DMS114 treated with DMSO at 0.1 percent for 48 hours (cell line): Measurements from ENCODE around the gene CCDC91.
"Not testable (repeated sequence)": the region's sequence is repeated elsewhere in the genome, so short reads cannot be mapped to it uniquely, and the experiment has no call there.

Experiments
- DNase-seq: peaks from one replicate; lab custom pipeline; 2025; ENCODE audit not compliant: unreplicated experiment; lab: John Stamatoyannopoulos, UW

Gene CCDC91

GRCh38 chr12:28351414-28351813, 161.2 kb downstream of the CCDC91 start:
- DNase-seq = no peak

DNA sequence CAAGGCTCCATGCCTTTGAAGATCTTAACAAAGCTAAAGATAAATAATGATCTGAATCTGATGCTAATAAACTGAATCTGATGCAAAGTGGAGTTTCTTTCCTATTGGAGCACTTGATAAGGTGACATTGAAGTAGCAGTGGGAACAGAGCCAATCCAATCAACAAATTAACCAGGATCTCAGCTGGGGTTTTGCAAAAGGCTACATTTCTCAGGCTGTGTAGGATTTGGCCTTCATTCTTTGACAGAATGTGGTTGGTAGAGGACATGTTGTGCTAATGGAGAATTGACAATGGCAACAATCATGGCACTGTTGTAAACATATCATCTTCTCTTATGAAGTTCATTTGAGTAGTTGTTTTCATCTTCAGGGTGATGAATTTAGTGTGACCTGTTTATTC, 164.9 kb downstream of the CCDC91 start:
- DNase-seq = no peak

GRCh38 chr12:28360253-28360652, 170.0 kb downstream of the CCDC91 start:
- DNase-seq = no peak

DNA sequence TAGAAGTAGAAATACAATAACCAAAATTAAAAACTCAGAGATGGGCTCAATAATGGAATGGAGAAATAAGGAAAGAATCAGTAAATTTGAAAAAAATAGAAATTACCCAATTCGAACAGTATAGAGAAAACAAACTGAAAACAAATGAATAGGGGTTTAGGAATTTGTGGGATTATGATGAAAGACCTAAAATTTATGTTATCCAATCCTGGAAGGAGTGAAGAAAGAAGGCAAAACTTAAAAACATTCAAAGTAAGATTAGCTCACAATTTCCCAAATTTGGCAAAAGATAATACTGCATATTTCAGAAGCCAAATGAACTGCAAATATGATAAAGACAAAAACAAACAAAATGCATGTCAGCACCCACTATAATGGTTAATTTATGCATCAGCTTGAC, 177.1 kb downstream of the CCDC91 start:
- DNase-seq = no peak

- DNase-seq = no peak
Observed at GRCh38 chr12:28367993-28368392, 177.7 kb downstream of the CCDC91 start.

GRCh38 chr12:28369483-28369882, 179.2 kb downstream of the CCDC91 start:
- DNase-seq = no peak

GRCh38 chr12:28374556-28374955, 184.3 kb downstream of the CCDC91 start:
- DNase-seq = no peak

- no peak for DNase-seq
Observed at GRCh38 chr12:28378736-28379135, 188.5 kb downstream of the CCDC91 start.

GRCh38 chr12:28379779-28380178, 189.5 kb downstream of the CCDC91 start:
- not testable (repeated sequence) for DNase-seq

- DNase-seq = no peak
Observed at GRCh38 chr12:28383368-28383767, 193.1 kb downstream of the CCDC91 start.

GRCh38 chr12:28388879-28389278, 198.6 kb downstream of the CCDC91 start:
- DNase-seq = no peak

DNA sequence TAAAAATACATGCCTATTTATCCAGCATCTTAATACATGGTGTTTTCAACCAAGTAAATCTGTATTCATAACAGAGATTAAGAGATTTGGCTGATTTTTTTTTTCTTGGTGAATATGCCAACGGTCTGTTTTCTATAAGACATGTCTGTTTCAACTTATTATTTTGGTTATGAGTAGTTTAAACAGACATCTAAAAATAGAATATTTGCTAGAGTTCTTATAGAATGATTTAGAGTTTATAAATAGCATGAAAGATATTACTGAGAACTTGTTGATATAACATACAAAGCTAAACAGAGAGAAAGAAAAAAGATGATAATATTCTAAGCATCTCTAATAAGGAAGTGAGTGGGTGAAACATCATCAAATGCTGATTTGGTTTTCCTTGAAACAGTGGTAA, 199.9 kb downstream of the CCDC91 start:
- no peak for DNase-seq

- no peak for DNase-seq
Observed at GRCh38 chr12:28390761-28391385, 200.6 kb downstream of the CCDC91 start.

DNA sequence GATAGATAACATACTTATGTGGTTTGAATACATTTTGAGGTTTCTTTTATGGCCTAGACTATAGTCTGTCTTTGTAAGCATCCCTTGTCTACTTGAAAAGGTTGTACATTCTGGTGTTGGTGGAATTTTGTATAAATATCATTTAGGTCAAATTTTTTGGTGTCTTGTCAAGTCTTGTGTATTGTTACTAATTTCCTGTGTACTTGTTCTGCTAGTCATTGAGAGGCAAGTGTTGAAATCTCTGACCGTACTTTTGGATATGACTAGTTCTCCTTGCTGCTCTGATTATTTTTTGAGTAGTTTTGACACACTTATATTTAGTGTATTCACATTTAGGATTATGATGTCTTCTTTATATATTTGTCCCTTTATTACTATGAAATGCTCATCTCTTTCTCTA, 219.6 kb downstream of the CCDC91 start:
- DNase-seq = no peak

GRCh38 chr12:28413460-28414109, 223.3 kb downstream of the CCDC91 start:
- no peak for DNase-seq

GRCh38 chr12:28415755-28416154, 225.5 kb downstream of the CCDC91 start:
- DNase-seq = no peak

DNA sequence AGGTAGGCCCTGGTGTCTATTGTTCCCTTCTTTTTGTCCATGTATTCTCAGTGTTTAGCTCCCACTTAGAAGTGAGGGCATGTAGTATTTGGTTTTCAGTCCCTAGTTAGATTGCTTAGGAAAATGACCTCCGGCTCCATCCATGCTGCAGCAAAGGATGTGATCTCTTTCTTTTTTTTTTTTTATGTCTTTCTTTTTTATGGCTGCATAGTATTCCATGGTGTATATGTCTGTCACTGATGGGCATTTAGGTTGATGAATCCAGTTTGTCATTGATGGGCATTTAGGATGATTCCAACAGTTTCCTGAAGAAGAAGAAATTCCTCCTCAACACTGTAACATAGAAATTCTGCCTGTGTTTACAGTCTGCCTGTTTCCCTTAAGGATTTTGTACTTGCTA, 231.1 kb downstream of the CCDC91 start:
- no peak for DNase-seq

DNA sequence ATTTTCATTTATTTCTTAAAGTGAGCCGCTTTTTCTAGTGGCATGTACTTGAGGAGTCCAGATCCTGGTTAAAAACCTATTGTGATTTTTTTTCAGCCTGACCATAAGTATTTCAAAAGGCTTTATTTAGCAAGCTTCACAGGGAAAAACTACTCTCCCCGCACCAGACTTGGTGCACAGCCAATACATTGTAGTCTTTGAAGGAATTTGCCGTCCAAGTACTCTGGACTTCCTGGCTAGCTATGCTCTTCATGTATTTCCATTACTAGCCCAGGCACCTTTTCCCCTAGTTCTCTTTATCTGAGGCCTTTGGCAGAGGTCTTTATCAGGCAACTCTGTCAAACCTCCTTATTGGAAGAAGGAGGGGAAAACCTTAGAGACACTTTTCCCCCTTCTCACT, 234.7 kb downstream of the CCDC91 start:
- no peak for DNase-seq

- DNase-seq = no peak
Observed at GRCh38 chr12:28425526-28425925, 235.3 kb downstream of the CCDC91 start.

GRCh38 chr12:28427046-28427445, 236.8 kb downstream of the CCDC91 start:
- DNase-seq = no peak

DNA sequence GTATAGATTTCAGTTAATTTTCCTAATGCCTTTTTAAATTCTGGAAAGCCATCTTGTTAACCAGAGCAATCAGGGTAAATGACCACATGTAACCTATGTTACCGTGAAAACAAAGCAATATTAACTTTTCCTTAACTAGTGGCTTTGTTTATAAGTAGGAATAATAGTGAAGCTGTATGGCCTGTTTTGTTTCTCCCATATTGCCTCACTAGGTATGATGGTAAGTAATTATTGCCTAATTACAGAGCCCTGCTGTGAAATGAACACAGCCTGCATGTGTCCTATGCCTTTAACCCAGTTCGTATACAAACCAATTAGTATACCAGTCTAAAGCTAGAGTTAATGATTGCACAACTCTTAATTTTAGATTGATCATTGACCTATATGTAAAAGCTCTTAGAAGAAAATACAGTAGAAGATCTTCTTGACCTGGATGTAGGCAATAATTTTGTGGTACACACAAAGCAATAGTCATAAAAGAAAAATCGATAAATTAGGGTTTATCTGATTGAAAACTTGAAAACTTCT, 249.9 kb downstream of the CCDC91 start:
- DNase-seq = no peak

- no peak for DNase-seq
Observed at GRCh38 chr12:28442101-28442500, 251.8 kb downstream of the CCDC91 start.

- no peak for DNase-seq
Observed at GRCh38 chr12:28443337-28443736, 253.1 kb downstream of the CCDC91 start.
